Prostate gland (tissue), 2 donors: ENCODE results near the gene PUS1. TPM values are rescaled to one million over a fixed set of nuclear protein-coding genes. Genes with fewer than 3 reads are reported as not detected.

Experiments used
- DNase-seq: peaks from one replicate; pipeline ENCODE4 v3.0.0-alpha.2; 2019; ENCODE audit warnings: low spot score
- H3K27ac ChIP-seq, 2 donors: fragments of 200-600 bp; sonication (generic); 2 replicates each; pipeline ENCODE4 v1.5.1; 2017 to 2019
- H3K27me3 ChIP-seq: fragments of 200-600 bp; sonication (generic); replicated peaks from 2 replicates; pipeline ENCODE4 v1.5.1; 2019; ENCODE audit not compliant: insufficient read depth
- H3K36me3 ChIP-seq, 2 donors: fragments of 200-600 bp; sonication (generic); 1 replicate in 1 of 2; 2 replicates in 1 of 2; pipeline versions ENCODE4 v1.5.1 to v1.8.1; 2017 to 2019
- H3K4me1 ChIP-seq: fragments of 200-600 bp; sonication (generic); replicated peaks from 2 replicates; pipeline ENCODE4 v1.5.1; 2019
- H3K4me3 ChIP-seq, 2 donors: fragments of 200-600 bp; sonication (generic); 2 replicates each; pipeline ENCODE4 v1.5.1; 2017 to 2019
- H3K9me3 ChIP-seq: fragments of 200-600 bp; sonication (generic); 2 replicates; pipeline ENCODE4 v1.5.1; 2017
- CTCF ChIP-seq, 4 experiments: fragments of 200-600 bp in 2 of 4; fragments of 450-650 bp in 2 of 4; sonication (generic) in 2 of 4; IDR thresholded peaks; 1 replicate in 3 of 4; 2 replicates in 1 of 4; pipeline ENCODE4 v1.5.1; 2016 to 2019; ENCODE audit warnings: antibody characterized with exemption in 4 of 4, mild to moderate bottlenecking in 2 of 4, moderate library complexity in 2 of 4
- POLR2A ChIP-seq: fragments of 450-650 bp; IDR thresholded peaks from one replicate; pipeline ENCODE4 v1.6.1; 2016; ENCODE audit warnings: antibody characterized with exemption, mild to moderate bottlenecking
- POLR2AphosphoS5 ChIP-seq: sonication (generic); formaldehyde crosslinking; IDR thresholded peaks from one replicate; pipeline ENCODE4 v1.6.1; 2017; ENCODE audit warnings: antibody characterized with exemption
- WGBS: methylation state at CpG from one replicate; pipeline ENCODE4 v1.1.5; 2018; 5-methylcytosine and 5-hydroxymethylcytosine counted together
- intact Hi-C: fragments of 100-400 bp; cut with DNase I; formaldehyde crosslinking; loops from one replicate; pipeline ENCODE4 v1.14.2; 2022
- total RNA-seq, 2 donors: library from RNA; depleted of rRNA; stranded (reverse); fragments of >200 nt; gene quantifications; one replicate each; pipeline ENCODE4 v1.1.0, GENCODE V29; 2016

The PUS1 gene
- total RNA-seq, 2 donors from 2014 or later = 17.4 to 17.8 TPM

- Histone ChIP-seq H3K27ac (no peak overlapping the region), H3K4me1 (no peaks in the 10 kb centered on the region), H3K4me3 (no peak overlapping the region), H3K9me3 (no peaks in the 10 kb centered on the region), H3K27me3 (no peaks in the 10 kb centered on the region), H3K36me3 (peaks cover 0 to 15% of the 10 kb centered on the region in 2 donors)
- 96% methylated on average over 17 of the region's 17 CpGs for WGBS
- no peak for TF ChIP-seq POLR2AphosphoS5
- no peak for TF ChIP-seq CTCF (IDR thresholded peaks at IDR 0.05)
- no peak for TF ChIP-seq POLR2A
- intact Hi-C loops = no loop called here
- DNase-seq = no peak
These were observed 57.3 kb downstream of the PUS1 start for GRCh38 chr12:131986361-131986760.

DNA sequence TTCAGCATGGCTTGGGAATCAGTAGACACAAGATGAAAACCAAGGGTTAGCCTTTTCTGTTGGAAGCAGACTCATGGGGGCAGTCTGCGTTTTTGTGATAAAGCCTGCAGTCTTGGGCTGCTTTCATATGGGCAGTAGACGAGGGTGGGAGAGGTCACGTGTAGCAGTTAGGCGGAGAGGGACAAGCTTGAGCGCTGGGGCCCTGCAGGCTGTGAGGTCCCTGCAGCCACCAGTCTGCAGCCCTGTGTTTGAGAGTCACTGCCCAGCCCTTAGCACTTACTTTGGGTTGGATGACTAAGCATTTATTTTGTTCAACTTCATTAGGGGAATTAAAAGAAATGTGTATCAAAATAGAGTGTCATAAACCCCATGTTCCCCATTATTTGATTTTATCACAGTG is 57.8 kb downstream of the PUS1 start:
- Histone ChIP-seq H3K4me3 (no peak overlapping the region), H3K4me1 (no peaks in the 10 kb centered on the region), H3K27me3 (no peaks in the 10 kb centered on the region), H3K36me3 (peaks cover 0 to 14% of the 10 kb centered on the region in 2 donors), H3K27ac (no peak overlapping the region), H3K9me3 (no peaks in the 10 kb centered on the region)
- WGBS = 92% methylated on average over 5 of the region's 5 CpGs
- no peak for TF ChIP-seq CTCF (IDR thresholded peaks at IDR 0.05)
- TF ChIP-seq POLR2AphosphoS5 = no peak
- no peak for TF ChIP-seq POLR2A
- intact Hi-C loops = no loop called here
- DNase-seq = no peak

DNA sequence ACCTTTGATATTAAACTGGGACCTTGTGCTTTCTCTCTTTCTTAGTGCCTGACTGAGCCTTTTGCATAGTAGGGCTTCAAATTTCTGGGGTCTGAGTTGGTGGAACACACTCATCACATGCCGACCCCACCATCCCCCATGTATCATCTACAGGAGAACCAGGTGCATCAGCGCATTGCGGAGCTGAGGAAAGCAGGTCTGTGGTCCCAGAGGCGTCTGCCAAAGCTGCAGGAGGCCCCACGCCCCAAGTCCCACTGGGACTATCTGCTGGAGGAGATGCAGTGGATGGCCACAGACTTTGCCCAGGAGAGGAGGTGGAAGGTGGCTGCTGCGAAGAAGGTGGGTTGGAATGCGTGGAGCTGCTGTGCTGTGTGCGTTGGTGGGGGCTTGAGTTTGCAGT is 58.5 kb downstream of the PUS1 start:
- no peak for TF ChIP-seq POLR2A
- TF ChIP-seq CTCF (IDR thresholded peaks at IDR 0.05) = no peak
- TF ChIP-seq POLR2AphosphoS5 = no peak
- H3K27me3 ChIP-seq = no peaks in the 10 kb centered on the region
- H3K4me1 ChIP-seq = no peaks in the 10 kb centered on the region
- no peaks in the 10 kb centered on the region for H3K9me3 ChIP-seq
- peaks cover 0 to 10% of the 10 kb centered on the region in 2 donors for H3K36me3 ChIP-seq
- intact Hi-C loops = no loop called here
- no peak overlapping the region for H3K4me3 ChIP-seq
- WGBS = 96% methylated on average over 8 of the region's 8 CpGs
- no peak for DNase-seq
- no peak overlapping the region for H3K27ac ChIP-seq

- WGBS = 82% methylated on average over 8 of the region's 8 CpGs
- peaks cover 0 to 4% of the 10 kb centered on the region in 2 donors for H3K36me3 ChIP-seq
- no peak for TF ChIP-seq POLR2AphosphoS5
- no peak overlapping the region for H3K27ac ChIP-seq
- H3K4me3 ChIP-seq = no peak overlapping the region
- no peaks in the 10 kb centered on the region for H3K4me1 ChIP-seq
- no peaks in the 10 kb centered on the region for H3K9me3 ChIP-seq
- intact Hi-C loops = no loop called here
- DNase-seq = no peak
- no peaks in the 10 kb centered on the region for H3K27me3 ChIP-seq
These were observed 59.1 kb downstream of the PUS1 start for GRCh38 chr12:131988054-131988796.

DNA sequence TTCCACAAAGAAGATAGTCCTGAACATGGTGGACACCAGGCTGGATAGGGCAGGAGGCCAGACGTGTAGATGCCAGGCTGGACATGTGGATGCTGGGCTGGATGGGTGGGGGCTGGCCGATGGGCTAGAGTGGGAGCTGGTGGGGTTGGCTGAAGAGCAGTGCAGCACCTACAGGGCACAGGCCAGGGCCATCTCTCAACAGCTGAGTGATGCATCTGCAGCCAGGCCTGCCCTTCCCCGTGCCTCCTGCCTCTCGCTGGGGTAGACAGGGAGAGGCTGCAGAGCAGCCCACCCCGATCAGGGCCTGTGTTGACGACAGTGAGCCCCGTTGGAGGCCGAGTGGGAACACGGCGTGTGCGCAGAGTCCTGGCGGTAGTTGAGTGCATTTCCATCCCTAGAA is 59.9 kb downstream of the PUS1 start:
- Histone ChIP-seq H3K36me3 (peaks cover 0 to under 1% of the 10 kb centered on the region in 2 donors), H3K4me3 (no peak overlapping the region), H3K4me1 (no peaks in the 10 kb centered on the region), H3K27me3 (no peaks in the 10 kb centered on the region), H3K27ac (no peak overlapping the region), H3K9me3 (no peaks in the 10 kb centered on the region)
- WGBS = 86% methylated on average over 12 of the region's 12 CpGs
- intact Hi-C loops = no loop called here
- DNase-seq = no peak
- TF ChIP-seq CTCF (IDR thresholded peaks at IDR 0.05) (no peak), POLR2AphosphoS5 (no peak), POLR2A (no peak)
